Neuronal stem cell (in vitro differentiated cells): ENCODE measurements around the gene TUBA3E. TPM values are rescaled to one million over a fixed set of nuclear protein-coding genes. Genes with fewer than 3 reads are reported as not detected.

Experiments used
- DNase-seq: peaks from one replicate; pipeline ENCODE4 v3.0.0-alpha.2; 2013; ENCODE audit warnings: low spot score
- H2AFZ ChIP-seq: one replicate; pipeline ENCODE4 v1.6.1; 2013; ENCODE audit warnings: mild to moderate bottlenecking, low read length, inconsistent platforms
- H2AK5ac ChIP-seq: 2 replicates; pipeline ENCODE4 v1.6.1; 2013; ENCODE audit warnings: low read depth, mild to moderate bottlenecking, inconsistent platforms, low read length, moderate library complexity, mixed read lengths
- H2BK120ac ChIP-seq: 2 replicates; pipeline ENCODE4 v1.6.1; 2013; ENCODE audit warnings: low read depth, mild to moderate bottlenecking, inconsistent platforms, low read length, moderate library complexity, mixed read lengths
- H2BK12ac ChIP-seq: one replicate; pipeline ENCODE4 v1.6.1; 2013; ENCODE audit warnings: low read length, inconsistent platforms
- H2BK15ac ChIP-seq: 2 replicates; pipeline ENCODE4 v1.6.1; 2013; ENCODE audit warnings: mild to moderate bottlenecking, low read length, inconsistent platforms, mixed read lengths
- H2BK5ac ChIP-seq: one replicate; pipeline ENCODE4 v1.6.1; 2013; ENCODE audit warnings: inconsistent platforms, mild to moderate bottlenecking, low read length, moderate library complexity
- H3K14ac ChIP-seq: one replicate; pipeline ENCODE4 v1.6.1; 2013; ENCODE audit warnings: low read length, inconsistent platforms
- H3K18ac ChIP-seq: 2 replicates; pipeline ENCODE4 v1.6.1; 2013; ENCODE audit warnings: low read length, inconsistent platforms
- H3K23ac ChIP-seq: 2 replicates; pipeline ENCODE4 v1.6.1; 2013; ENCODE audit warnings: low read depth, mild to moderate bottlenecking, mixed read lengths, low read length, inconsistent platforms; ENCODE audit not compliant: poor library complexity
- H3K27ac ChIP-seq: replicated peaks from 3 replicates; pipeline ENCODE4 v1.5.1; 2013; ENCODE audit warnings: low read length, inconsistent platforms
- H3K27me3 ChIP-seq, 3 experiments: 2 replicates each; pipeline ENCODE4 v1.6.1; 2013; ENCODE audit warnings: low read length in 3 of 3, mild to moderate bottlenecking in 2 of 3, inconsistent platforms in 1 of 3, low read depth in 1 of 3, mixed read lengths in 1 of 3, moderate library complexity in 1 of 3; ENCODE audit not compliant: control insufficient read depth in 3 of 3, insufficient read depth in 3 of 3
- H3K36me3 ChIP-seq, 2 donors: replicated peaks in 1 of 2; 2 replicates each; pipeline ENCODE4 v1.6.1; 2013; ENCODE audit warnings: low read length in 2 of 2; ENCODE audit not compliant: control insufficient read depth in 2 of 2, insufficient read depth in 2 of 2
- H3K4ac ChIP-seq: 2 replicates; pipeline ENCODE4 v1.6.1; 2013; ENCODE audit warnings: inconsistent platforms, mild to moderate bottlenecking, low read length, moderate library complexity
- H3K4me1 ChIP-seq, 2 donors: 1 replicate in 1 of 2; 2 replicates in 1 of 2; pipeline ENCODE4 v1.6.1; 2013; ENCODE audit warnings: low read length in 2 of 2, low read depth in 1 of 2; ENCODE audit not compliant: control insufficient read depth in 2 of 2, insufficient read depth in 1 of 2
- H3K4me2 ChIP-seq: one replicate; pipeline ENCODE4 v1.6.1; 2013; ENCODE audit warnings: mild to moderate bottlenecking, low read length, inconsistent platforms; ENCODE audit not compliant: insufficient read depth, poor library complexity, severe bottlenecking
- H3K4me3 ChIP-seq, 2 donors: 2 replicates each; pipeline ENCODE4 v1.5.1; 2013; ENCODE audit warnings: low read length in 2 of 2, mild to moderate bottlenecking in 2 of 2, inconsistent platforms in 1 of 2, moderate library complexity in 1 of 2
- H3K79me1 ChIP-seq: one replicate; pipeline ENCODE4 v1.6.1; 2013; ENCODE audit warnings: low read depth, mild to moderate bottlenecking, inconsistent platforms, low read length, moderate library complexity
- H3K9ac ChIP-seq: one replicate; pipeline ENCODE4 v1.6.1; 2013; ENCODE audit warnings: mild to moderate bottlenecking, low read depth, low read length, inconsistent platforms; ENCODE audit not compliant: poor library complexity
- H3K9me3 ChIP-seq, 2 donors: replicated peaks in 1 of 2; 2 replicates each; pipeline versions ENCODE3 to v1.6.1; 2013; ENCODE audit warnings: low read length in 2 of 2, mild to moderate bottlenecking in 2 of 2, inconsistent platforms in 1 of 2, low read depth in 1 of 2, mixed read lengths in 1 of 2, moderate library complexity in 1 of 2; ENCODE audit not compliant: control insufficient read depth in 2 of 2, insufficient read depth in 1 of 2
- H4K8ac ChIP-seq: one replicate; pipeline ENCODE4 v1.6.1; 2013; ENCODE audit warnings: low read depth, mild to moderate bottlenecking, inconsistent platforms, low read length, moderate library complexity
- H4K91ac ChIP-seq: one replicate; pipeline ENCODE4 v1.6.1; 2013; ENCODE audit warnings: low read length, low read depth, mild to moderate bottlenecking, inconsistent platforms; ENCODE audit not compliant: poor library complexity
- WGBS, 2 donors: extraction: QIAGEN DNeasy Blood & Tissue Kit; methylation state at CpG; one replicate each; pipeline ENCODE4 v1.1.7; 2013; ENCODE audit warnings: missing lambda C conversion rate in 2 of 2, mixed read lengths in 1 of 2; ENCODE audit not compliant: insufficient read length in 2 of 2, insufficient replicate concordance in 1 of 2; ENCODE audit errors: extremely low coverage in 2 of 2; 5-methylcytosine and 5-hydroxymethylcytosine counted together
- polyA plus RNA-seq, 2 experiments: library from polyadenylated mRNA; stranded (reverse); fragments of 200-250 nt; gene quantifications; one replicate each; pipeline ENCODE4 v1.2.3, GENCODE V29; 2013

The TUBA3E gene
- not detected for polyA plus RNA-seq (2013, experiment 1 of 2)
- not detected for polyA plus RNA-seq (2013, experiment 2 of 2)

DNA sequence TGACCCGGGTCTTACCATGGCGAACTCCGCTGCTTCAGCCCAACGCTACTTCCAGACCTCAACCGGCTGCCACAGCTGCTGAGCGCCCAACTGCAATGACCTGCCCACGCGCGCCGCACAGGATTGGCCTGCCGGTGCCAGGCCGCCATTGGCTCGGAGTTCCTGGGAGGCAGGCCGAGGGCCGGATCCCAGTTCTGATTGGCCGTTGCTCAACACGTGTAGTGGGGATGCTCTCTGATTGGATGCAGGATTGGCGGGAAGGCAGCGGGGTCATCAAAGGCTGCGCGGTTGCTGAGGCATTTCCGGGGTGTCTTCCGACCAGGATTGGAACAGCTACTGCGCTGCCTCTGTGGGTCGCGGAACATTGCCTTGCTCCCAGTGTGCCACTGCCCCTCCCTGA lies at the start of gene TUBA3E:
TSS of gene TUBA3E (minus strand) at position 97 of the 400 bp plus-strand sequence. CDS start at position 18, 79 bp downstream.
- no CpG with 5 or more reads among the region's 26 CpGs for WGBS, 2 donors
- DNase-seq: no peak

DNA sequence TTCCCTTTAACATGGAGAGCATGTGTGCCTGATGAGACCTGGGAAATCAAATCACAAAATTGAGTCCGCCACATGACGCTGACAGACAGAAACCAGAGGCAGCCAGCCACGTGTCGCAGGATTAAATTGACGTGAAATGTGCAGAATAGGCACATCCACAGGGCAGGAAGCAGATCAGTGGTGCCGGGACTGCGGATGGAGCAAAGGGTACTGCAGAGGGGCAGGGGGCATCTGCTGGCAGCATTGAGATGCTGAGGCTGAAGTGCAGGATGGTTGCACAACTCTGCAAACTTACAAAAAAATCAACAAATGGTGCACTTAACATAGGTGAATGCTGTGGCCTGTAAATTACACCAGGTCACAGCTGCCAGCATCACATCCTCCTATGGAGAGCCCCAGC lies 48.2 kb upstream of the TUBA3E start:
- Histone ChIP-seq H3K4me1 (no peaks in the 10 kb centered on the region), H3K9ac (no peak overlapping the region), H3K18ac (no peak overlapping the region), H3K4me3 (no peak overlapping the region), H2BK120ac (no peak overlapping the region), H3K4ac (no peak overlapping the region), H3K23ac (no peak overlapping the region), H3K9me3 (peaks cover 0 to 2% of the 10 kb centered on the region in 2 donors), H4K8ac (no peak overlapping the region), H2BK5ac (no peak overlapping the region), H3K27me3 (no peaks in the 10 kb centered on the region), H3K4me2 (no peak overlapping the region), H4K91ac (no peak overlapping the region), H3K27ac (no peak overlapping the region), H3K79me1 (no peaks in the 10 kb centered on the region), H2BK12ac (no peak overlapping the region), H3K14ac (no peak overlapping the region), H2BK15ac (no peak overlapping the region), H2AK5ac (no peak overlapping the region), H3K36me3 (no peaks in the 10 kb centered on the region), H2AFZ (no peak overlapping the region)
- no CpG with 5 or more reads among the region's 7 CpGs for WGBS, 2 donors
- no peak for DNase-seq

More for the DNA sequence above, at the start of gene TUBA3E:
- no peak within 1 kb of the TSS for H4K91ac ChIP-seq
- H3K27ac ChIP-seq: no peak within 1 kb of the TSS
- no peak within 1 kb of the TSS for H2AK5ac ChIP-seq
- no peak within 1 kb of the TSS for H3K4me3 ChIP-seq
- H4K8ac ChIP-seq: no peak within 1 kb of the TSS
- H3K9ac ChIP-seq: no peak within 1 kb of the TSS
- H2BK5ac ChIP-seq: no peak within 1 kb of the TSS
- no peak within 1 kb of the TSS for H3K14ac ChIP-seq
- H3K4me1 ChIP-seq: no peaks in the 10 kb centered on the region
- H2BK15ac ChIP-seq: no peak within 1 kb of the TSS
- H2BK120ac ChIP-seq: no peak within 1 kb of the TSS
- H3K4me2 ChIP-seq: no peak within 1 kb of the TSS
- H3K23ac ChIP-seq: no peak within 1 kb of the TSS
- no peaks in the 10 kb centered on the region for H3K9me3 ChIP-seq
- H3K27me3 ChIP-seq: no peaks in the 10 kb centered on the region
- H3K4ac ChIP-seq: no peak within 1 kb of the TSS
- H3K36me3 ChIP-seq: no peaks in the 10 kb centered on the region
- H3K18ac ChIP-seq: no peak within 1 kb of the TSS
- no peak within 1 kb of the TSS for H2AFZ ChIP-seq
- H3K79me1 ChIP-seq: no peaks in the 10 kb centered on the region
- no peak within 1 kb of the TSS for H2BK12ac ChIP-seq

DNA sequence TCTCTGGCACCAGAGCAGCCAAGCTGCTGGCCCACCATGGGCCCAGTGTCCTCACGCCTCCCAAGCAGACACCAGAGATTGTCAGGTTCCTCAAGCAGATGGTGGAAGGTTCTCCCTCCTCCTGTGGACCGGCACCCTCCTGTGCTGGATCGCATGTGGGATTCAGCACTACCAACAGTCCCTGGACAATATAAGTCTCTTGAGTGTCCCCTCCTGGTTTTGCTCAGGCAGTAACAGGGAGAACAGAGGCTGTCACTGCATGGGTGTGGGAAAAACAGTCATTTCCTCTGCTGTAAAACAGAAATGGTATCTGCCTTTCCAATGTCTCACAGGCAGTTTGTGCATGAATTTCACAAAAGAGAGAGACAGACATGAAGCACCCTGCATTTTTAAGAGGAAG lies 47.7 kb upstream of the TUBA3E start:
- no peak overlapping the region for H2BK12ac ChIP-seq
- H2AK5ac ChIP-seq: no peak overlapping the region
- no peak overlapping the region for H3K4me3 ChIP-seq
- H2AFZ ChIP-seq: no peak overlapping the region
- no peak overlapping the region for H4K91ac ChIP-seq
- no peak overlapping the region for H3K27ac ChIP-seq
- no peak overlapping the region for H2BK15ac ChIP-seq
- no peak overlapping the region for H3K23ac ChIP-seq
- H3K18ac ChIP-seq: peak overlapping the region; percentile 41
- no peak overlapping the region for H3K9ac ChIP-seq
- H3K4ac ChIP-seq: no peak overlapping the region
- peaks cover 0 to 2% of the 10 kb centered on the region in 2 donors for H3K9me3 ChIP-seq
- no peak overlapping the region for H2BK5ac ChIP-seq
- H3K14ac ChIP-seq: peak overlapping the region; percentile 44
- H3K4me2 ChIP-seq: no peak overlapping the region
- no peaks in the 10 kb centered on the region for H3K36me3 ChIP-seq
- no peak overlapping the region for H2BK120ac ChIP-seq
- no peaks in the 10 kb centered on the region for H3K27me3 ChIP-seq
- H3K4me1 ChIP-seq: no peaks in the 10 kb centered on the region
- DNase-seq: no peak
- no CpG with 5 or more reads among the region's 3 CpGs for WGBS, 2 donors
- no peak overlapping the region for H4K8ac ChIP-seq
- no peaks in the 10 kb centered on the region for H3K79me1 ChIP-seq

DNA sequence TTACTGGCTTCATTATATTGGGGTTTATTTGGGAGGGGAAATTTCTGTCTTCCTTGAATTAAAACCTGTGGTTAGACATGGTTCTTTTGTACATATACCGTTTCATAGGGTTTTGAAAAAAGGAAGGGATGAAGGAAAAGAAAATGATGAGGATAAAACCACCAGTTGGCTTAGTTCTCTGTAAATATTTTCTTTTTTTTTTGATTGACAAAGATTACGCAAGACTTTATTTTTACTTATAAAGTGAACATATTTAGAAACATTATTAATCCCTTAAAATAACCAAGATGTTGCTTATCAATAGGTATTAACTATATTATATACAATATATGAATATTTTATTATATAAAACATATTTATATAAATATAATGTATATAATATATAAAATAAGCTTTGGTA lies 45.1 kb upstream of the TUBA3E start:
- H3K36me3 ChIP-seq: no peaks in the 10 kb centered on the region
- H3K14ac ChIP-seq: no peak overlapping the region
- peaks cover 0 to 2% of the 10 kb centered on the region in 2 donors for H3K9me3 ChIP-seq
- DNase-seq: no peak
- H3K27ac ChIP-seq: no peak overlapping the region
- no peak overlapping the region for H3K4ac ChIP-seq
- no peak overlapping the region for H3K18ac ChIP-seq
- no peak overlapping the region for H4K8ac ChIP-seq
- H3K4me1 ChIP-seq: no peaks in the 10 kb centered on the region
- H2BK12ac ChIP-seq: no peak overlapping the region
- no peak overlapping the region for H2AK5ac ChIP-seq
- H2BK5ac ChIP-seq: no peak overlapping the region
- H3K23ac ChIP-seq: no peak overlapping the region
- no peak overlapping the region for H3K4me3 ChIP-seq
- no CpG with 5 or more reads among the region's 2 CpGs for WGBS, 2 donors
- H2AFZ ChIP-seq: no peak overlapping the region
- peaks cover 0 to 2% (median 0%) of the 10 kb centered on the region in 3 experiments for H3K27me3 ChIP-seq
- no peak overlapping the region for H4K91ac ChIP-seq
- no peak overlapping the region for H2BK15ac ChIP-seq
- H3K4me2 ChIP-seq: no peak overlapping the region
- no peak overlapping the region for H3K9ac ChIP-seq
- H3K79me1 ChIP-seq: no peaks in the 10 kb centered on the region
- H2BK120ac ChIP-seq: no peak overlapping the region
